ENCODE data around the gene TAGLN. TPM values are rescaled to one million over a fixed set of nuclear protein-coding genes. Genes with fewer than 3 reads are reported as not detected.

TAGLN gene
- polyA plus RNA-seq, 3 donors = 3.6 to 113 (median 4.0) TPM

DNA sequence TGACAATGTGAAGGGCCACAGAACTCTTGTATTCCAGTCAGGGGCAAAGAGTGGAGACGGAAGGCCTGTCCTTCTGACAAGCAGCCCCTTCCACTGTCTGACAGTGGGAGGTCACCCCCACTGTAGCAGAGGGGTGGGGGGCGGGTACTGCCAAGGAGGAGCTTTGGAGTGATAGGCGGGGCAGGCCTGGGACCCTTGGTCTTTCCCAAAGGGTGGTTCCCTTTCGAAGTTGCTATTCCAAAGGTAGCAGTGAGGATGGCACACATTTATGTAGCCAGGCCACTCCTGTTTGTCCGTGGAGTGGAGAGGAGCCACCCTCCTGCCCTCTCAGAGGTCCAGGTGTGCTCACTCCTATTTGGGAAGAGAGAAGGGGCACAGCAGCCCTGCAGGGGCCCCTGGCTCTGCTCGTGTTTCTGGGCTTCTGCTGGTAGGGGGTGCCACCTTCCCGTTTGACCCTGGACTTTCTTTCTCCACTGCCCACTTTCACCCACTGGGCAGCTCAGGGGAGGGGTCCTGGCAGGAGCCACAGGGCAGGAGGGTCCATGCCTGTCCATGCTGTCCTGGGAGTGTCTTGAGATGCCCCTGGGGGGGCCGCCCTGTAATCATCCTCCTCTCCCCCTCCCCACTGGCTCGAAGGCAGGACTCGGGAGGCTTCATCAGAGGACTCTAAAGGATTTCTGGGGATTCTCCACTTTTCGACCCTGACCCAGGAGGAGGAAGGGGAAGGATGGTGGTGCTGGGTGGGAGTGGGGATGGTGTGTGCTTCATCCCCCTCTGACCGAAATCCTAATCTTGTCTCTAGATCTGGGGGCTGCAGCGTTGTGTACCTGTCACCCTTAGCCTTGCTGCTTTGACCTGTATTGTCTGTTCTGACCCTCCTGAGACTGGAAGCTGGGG is 994 bp downstream of the TAGLN start:
- H3K9ac ChIP-seq (ENCODE audit: insufficient read depth, low read length, poor library complexity, severe bottlenecking) = no peak overlapping the region
- peaks cover 9 to 17% of the 10 kb centered on the region in 2 donors for H3K4me1 ChIP-seq (ENCODE audit: control insufficient read depth in 1 of 2, insufficient read depth in 2 of 2, low read length in 2 of 2)
- peaks cover 3 to 7% (median 6%) of the 10 kb centered on the region in 3 donors for H3K27me3 Mint-ChIP-seq (ENCODE audit: low read depth in 3 of 3)
- no peaks in the 10 kb centered on the region for H3K79me2 ChIP-seq (ENCODE audit: insufficient read depth, low read length)
- H2AFZ ChIP-seq (ENCODE audit: insufficient read depth, low read depth, low read length, poor library complexity, severe bottlenecking) = no peak overlapping the region
- peaks cover 27% of the 10 kb centered on the region for H3K4me1 Mint-ChIP-seq
- peaks cover 46 to 62% of the 10 kb centered on the region in 2 donors for H3K36me3 ChIP-seq (replicated peaks in 1 of 2; ENCODE audit: control insufficient read depth in 1 of 2, insufficient read depth in 2 of 2, low read length in 2 of 2)
- WGBS (ENCODE audit: insufficient coverage) = 79% methylated on average over 8 of the region's 13 CpGs
- H3K36me3 Mint-ChIP-seq = peaks cover 57 to 67% of the 10 kb centered on the region in 2 donors
- TF ChIP-seq, protein P1, sequence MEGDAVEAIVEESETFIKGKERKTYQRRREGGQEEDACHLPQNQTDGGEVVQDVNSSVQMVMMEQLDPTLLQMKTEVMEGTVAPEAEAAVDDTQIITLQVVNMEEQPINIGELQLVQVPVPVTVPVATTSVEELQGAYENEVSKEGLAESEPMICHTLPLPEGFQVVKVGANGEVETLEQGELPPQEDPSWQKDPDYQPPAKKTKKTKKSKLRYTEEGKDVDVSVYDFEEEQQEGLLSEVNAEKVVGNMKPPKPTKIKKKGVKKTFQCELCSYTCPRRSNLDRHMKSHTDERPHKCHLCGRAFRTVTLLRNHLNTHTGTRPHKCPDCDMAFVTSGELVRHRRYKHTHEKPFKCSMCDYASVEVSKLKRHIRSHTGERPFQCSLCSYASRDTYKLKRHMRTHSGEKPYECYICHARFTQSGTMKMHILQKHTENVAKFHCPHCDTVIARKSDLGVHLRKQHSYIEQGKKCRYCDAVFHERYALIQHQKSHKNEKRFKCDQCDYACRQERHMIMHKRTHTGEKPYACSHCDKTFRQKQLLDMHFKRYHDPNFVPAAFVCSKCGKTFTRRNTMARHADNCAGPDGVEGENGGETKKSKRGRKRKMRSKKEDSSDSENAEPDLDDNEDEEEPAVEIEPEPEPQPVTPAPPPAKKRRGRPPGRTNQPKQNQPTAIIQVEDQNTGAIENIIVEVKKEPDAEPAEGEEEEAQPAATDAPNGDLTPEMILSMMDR (IDR thresholded peaks at IDR 0.05) = no peak
- H3K27ac Mint-ChIP-seq = peak overlapping the region in 2 of 7 donors; percentile 45 to 71
- intact Hi-C loops (cut with micrococcal nuclease) = no loop called here
- H4K20me1 ChIP-seq (ENCODE audit: insufficient read depth, low read length) = peaks cover 12% of the 10 kb centered on the region
- H3K27ac ChIP-seq (ENCODE audit: low read depth in 1 of 2, low read length in 2 of 2) = no peak overlapping the region
- DNase-seq = no peak
- H3K4me2 ChIP-seq (replicated peaks; ENCODE audit: extremely low read depth, low read length, poor library complexity, severe bottlenecking) = no peak overlapping the region
- peaks cover 0 to 3% (median 0%) of the 10 kb centered on the region in 7 donors for H3K9me3 Mint-ChIP-seq
- H3K4me3 ChIP-seq (replicated peaks in 1 of 3; ENCODE audit: low read depth in 2 of 3, low read length in 3 of 3) = no peak overlapping the region
- no peaks in the 10 kb centered on the region for H3K27me3 ChIP-seq (ENCODE audit: control insufficient read depth in 2 of 2, insufficient read depth in 2 of 2, low read length in 2 of 2)
- no peak overlapping the region for H3K4me3 Mint-ChIP-seq
- no peaks in the 10 kb centered on the region for H3K9me3 ChIP-seq (replicated peaks in 1 of 2; ENCODE audit: control insufficient read depth in 1 of 2, insufficient read depth in 1 of 2, low read length in 2 of 2)

DNA sequence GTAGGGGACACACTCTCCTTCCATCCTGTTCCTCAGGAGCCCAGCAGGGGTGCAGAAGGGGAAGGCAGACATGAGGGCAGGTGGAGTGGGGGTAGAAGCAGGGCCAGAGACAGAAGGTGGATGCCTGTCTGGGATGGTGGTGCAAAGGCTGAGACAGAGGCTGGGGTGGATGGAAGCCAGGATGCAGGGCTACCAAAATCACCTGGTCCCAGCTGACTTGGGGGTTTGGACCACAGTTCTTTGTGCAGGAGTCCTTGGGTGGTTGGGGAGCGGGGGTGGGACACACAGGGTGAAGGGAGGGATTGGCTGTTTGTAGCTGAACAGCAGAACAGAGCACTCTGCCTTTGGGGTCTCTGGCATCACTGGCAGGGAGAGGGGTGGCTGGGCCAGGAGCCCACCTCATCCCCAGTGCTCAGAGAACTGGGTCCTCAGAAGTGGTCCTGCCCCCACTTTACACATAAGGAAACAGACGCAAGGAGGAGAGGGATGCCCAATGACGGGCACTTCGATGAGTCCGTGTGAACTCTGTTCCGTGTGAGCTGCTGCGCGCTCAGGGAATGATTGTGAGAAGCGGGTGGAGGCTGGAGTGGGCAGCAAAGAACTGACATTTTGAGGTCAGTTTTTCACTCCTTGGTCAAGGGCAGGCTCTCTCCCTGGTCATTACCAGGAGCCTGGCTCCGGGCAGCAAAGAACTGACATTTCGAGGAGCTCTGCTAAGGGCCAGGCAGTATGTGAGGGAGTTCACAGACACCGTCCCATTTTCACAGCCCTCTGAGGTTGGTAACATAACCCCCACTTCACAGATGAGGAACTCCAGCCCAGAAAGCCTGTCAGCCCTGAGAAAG is 1.9 kb downstream of the TAGLN start:
- no peaks in the 10 kb centered on the region for H3K27me3 ChIP-seq (ENCODE audit: control insufficient read depth in 2 of 2, insufficient read depth in 2 of 2, low read length in 2 of 2)
- Mint-ChIP-seq H3K4me3 (no peak overlapping the region), H3K4me1 (peaks cover 19% of the 10 kb centered on the region), H3K9me3 (peaks cover 0 to 3% (median 0%) of the 10 kb centered on the region in 7 donors), H3K27me3 (ENCODE audit: low read depth in 3 of 3) (peaks cover 3 to 7% (median 6%) of the 10 kb centered on the region in 3 donors), H3K36me3 (peaks cover 55 to 65% of the 10 kb centered on the region in 2 donors), H3K27ac (peak overlapping the region in 2 of 7 donors; percentile 54 to 71)
- no peak overlapping the region for H2AFZ ChIP-seq (ENCODE audit: insufficient read depth, low read depth, low read length, poor library complexity, severe bottlenecking)
- H3K4me3 ChIP-seq (replicated peaks in 1 of 3; ENCODE audit: low read depth in 2 of 3, low read length in 3 of 3) = no peak overlapping the region
- no peak overlapping the region for H3K4me2 ChIP-seq (replicated peaks; ENCODE audit: extremely low read depth, low read length, poor library complexity, severe bottlenecking)
- WGBS (ENCODE audit: insufficient coverage) = 97% methylated on average over 7 of the region's 12 CpGs
- no peaks in the 10 kb centered on the region for H3K9me3 ChIP-seq (replicated peaks in 1 of 2; ENCODE audit: control insufficient read depth in 1 of 2, insufficient read depth in 1 of 2, low read length in 2 of 2)
- H3K4me1 ChIP-seq (ENCODE audit: control insufficient read depth in 1 of 2, insufficient read depth in 2 of 2, low read length in 2 of 2) = peaks cover under 1 to 8% of the 10 kb centered on the region in 2 donors
- intact Hi-C loops (cut with micrococcal nuclease) = no loop called here
- no peak for DNase-seq
- H3K27ac ChIP-seq (ENCODE audit: low read depth in 1 of 2, low read length in 2 of 2) = peak overlapping the region in 1 of 2 donors; percentile 36
- H3K9ac ChIP-seq (ENCODE audit: insufficient read depth, low read length, poor library complexity, severe bottlenecking) = peak overlapping the region; percentile 25
- TF ChIP-seq, protein P1 (IDR thresholded peaks at IDR 0.05) = no peak
- H3K36me3 ChIP-seq (replicated peaks in 1 of 2; ENCODE audit: control insufficient read depth in 1 of 2, insufficient read depth in 2 of 2, low read length in 2 of 2) = peaks cover 47 to 61% of the 10 kb centered on the region in 2 donors
- peaks cover 12% of the 10 kb centered on the region for H4K20me1 ChIP-seq (ENCODE audit: insufficient read depth, low read length)
- no peaks in the 10 kb centered on the region for H3K79me2 ChIP-seq (ENCODE audit: insufficient read depth, low read length)

Measured in CD14-positive monocyte (primary cell).